Activated naive CD4-positive, alpha-beta T cell treated with anti-CD3 and anti-CD28 coated beads, Interleukin-2, amount 10 ng/mL, durations not matched to agents 7 days and 5 days (primary cell): ENCODE measurements around the gene MBTPS2.
A peak's percentile ranks its signal among the peaks of the same experiment; 100 is the strongest.

Experiments used
- CTCF ChIA-PET: fragments of 350-600 bp; sonication (Branson Sonifier 250); formaldehyde crosslinking; loops from one replicate; lab custom pipeline; 2021; ENCODE audit warnings: antibody characterized with exemption; lab: Charles Lee
- DNase-seq: peaks from one replicate; pipeline ENCODE4 v3.0.0-alpha.2; 2020
- H3K27ac Mint-ChIP-seq: one replicate; pipeline ENCODE4 v1.8.0; 2021; ENCODE audit warnings: mild to moderate bottlenecking, moderate library complexity, mixed read lengths
- H3K27me3 Mint-ChIP-seq: one replicate; pipeline ENCODE4 v1.8.0; 2021; ENCODE audit warnings: mild to moderate bottlenecking, mixed read lengths
- H3K36me3 Mint-ChIP-seq: one replicate; pipeline ENCODE4 v1.8.0; 2021; ENCODE audit warnings: mixed read lengths
- H3K4me1 Mint-ChIP-seq: one replicate; pipeline ENCODE4 v1.8.0; 2021; ENCODE audit warnings: mixed read lengths
- H3K4me3 Mint-ChIP-seq: one replicate; pipeline ENCODE4 v1.8.0; 2021; ENCODE audit warnings: mild to moderate bottlenecking, moderate library complexity, mixed read lengths
- H3K9me3 Mint-ChIP-seq: one replicate; pipeline ENCODE4 v1.8.0; 2021; ENCODE audit warnings: mixed read lengths

The MBTPS2 gene

DNA sequence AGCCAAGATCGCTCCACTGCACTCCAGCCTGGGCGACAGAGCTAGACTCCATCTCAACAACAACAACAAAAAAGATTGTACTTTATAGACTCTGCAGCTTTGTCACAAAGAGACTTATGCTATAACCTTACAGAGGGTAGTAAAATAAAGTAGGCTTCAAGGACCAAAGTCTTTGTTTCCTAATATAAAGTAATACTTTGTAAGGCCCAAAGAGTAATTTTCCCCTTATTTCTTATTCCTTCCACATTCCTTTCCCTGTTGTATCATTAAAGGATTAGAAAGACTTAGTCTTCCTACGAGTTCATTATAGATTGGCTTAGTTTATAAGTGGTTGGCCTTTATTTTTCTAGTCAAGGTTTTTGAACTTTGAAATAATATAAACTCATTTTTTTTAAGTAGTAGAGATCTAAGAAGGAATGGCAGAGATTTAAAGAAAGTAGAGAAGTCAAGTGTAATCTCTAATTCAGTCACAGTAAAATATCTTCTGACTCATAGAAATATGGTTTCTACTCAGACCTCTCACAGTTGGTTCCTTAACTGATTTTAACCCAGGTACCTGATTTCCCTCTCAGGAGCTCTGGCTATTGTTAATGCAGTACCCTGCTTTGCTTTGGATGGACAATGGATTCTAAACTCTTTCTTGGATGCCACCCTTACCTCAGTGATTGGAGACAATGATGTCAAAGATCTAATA, 42.6 kb downstream of the MBTPS2 start:
- Mint-ChIP-seq H3K36me3 (peaks cover 8% of the 10 kb centered on the region), H3K4me3 (no peak overlapping the region), H3K9me3 (no peaks in the 10 kb centered on the region), H3K4me1 (no peaks in the 10 kb centered on the region), H3K27me3 (no peaks in the 10 kb centered on the region), H3K27ac (no peak overlapping the region)
- CTCF ChIA-PET: no interaction called here
- no peak for DNase-seq

GRCh38 chrX:21883258-21883657, 43.8 kb downstream of the MBTPS2 start:
- Mint-ChIP-seq H3K4me3 (no peak overlapping the region), H3K27me3 (no peaks in the 10 kb centered on the region), H3K4me1 (no peaks in the 10 kb centered on the region), H3K9me3 (no peaks in the 10 kb centered on the region), H3K27ac (no peak overlapping the region), H3K36me3 (peaks cover 9% of the 10 kb centered on the region)
- CTCF ChIA-PET: interaction anchor here (0.5 kb wide), 1 partner anchor 11 kb away, joined by 3 read pairs; no protein-coding TSS in a partner anchor
- no peak for DNase-seq

GRCh38 chrX:21885568-21885967, 46.2 kb downstream of the MBTPS2 start:
- H3K4me1 Mint-ChIP-seq: no peaks in the 10 kb centered on the region
- H3K4me3 Mint-ChIP-seq: no peak overlapping the region
- peaks cover 5% of the 10 kb centered on the region for H3K36me3 Mint-ChIP-seq
- CTCF ChIA-PET: no interaction called here
- H3K27me3 Mint-ChIP-seq: no peaks in the 10 kb centered on the region
- no peak overlapping the region for H3K27ac Mint-ChIP-seq
- H3K9me3 Mint-ChIP-seq: no peaks in the 10 kb centered on the region
- DNase-seq: no peak

DNA sequence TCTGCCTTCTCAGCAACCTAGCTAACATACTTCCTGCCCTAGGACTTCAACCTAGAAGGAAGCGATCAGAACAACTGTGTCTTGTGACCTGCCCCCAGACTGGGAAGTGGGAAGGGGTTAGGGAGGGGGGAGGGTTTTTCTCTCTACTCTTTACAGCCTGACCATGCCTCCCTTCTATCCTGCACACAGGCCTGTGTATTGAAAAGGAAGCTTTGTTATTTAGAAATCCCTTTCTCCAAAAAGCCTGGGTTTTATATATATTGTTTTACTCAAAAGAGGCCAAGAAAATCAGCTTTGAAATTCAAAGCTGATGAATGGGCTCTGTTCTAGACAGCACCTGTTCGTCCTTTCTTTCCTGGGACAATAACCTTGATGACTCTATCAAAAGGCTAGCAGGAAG, 65.9 kb downstream of the MBTPS2 start:
- CTCF ChIA-PET: no interaction called here
- Mint-ChIP-seq H3K27me3 (no peaks in the 10 kb centered on the region), H3K4me1 (no peaks in the 10 kb centered on the region), H3K9me3 (no peaks in the 10 kb centered on the region), H3K27ac (no peak overlapping the region), H3K36me3 (no peaks in the 10 kb centered on the region), H3K4me3 (no peak overlapping the region)
- DNase-seq: no peak

DNA sequence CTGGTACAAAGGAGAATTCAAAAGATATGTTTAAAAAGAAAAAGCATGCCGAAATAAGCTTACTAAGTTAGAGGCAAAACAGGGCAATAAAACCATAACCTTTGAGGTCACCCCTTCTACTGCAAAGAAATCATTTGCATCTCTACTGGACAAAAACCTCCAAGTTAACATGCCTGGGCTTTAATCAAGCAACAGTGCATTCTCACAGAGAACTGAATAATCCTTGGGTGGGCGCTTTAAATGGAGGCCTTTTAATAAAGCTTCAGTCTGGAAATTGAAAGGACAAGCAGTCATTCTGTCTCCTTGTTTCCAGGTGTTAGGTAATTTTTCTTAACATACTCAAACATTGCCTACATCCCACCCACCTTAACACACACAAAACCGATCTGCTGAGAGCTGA, 66.5 kb downstream of the MBTPS2 start:
- CTCF ChIA-PET: no interaction called here
- Mint-ChIP-seq H3K27ac (no peak overlapping the region), H3K9me3 (no peaks in the 10 kb centered on the region), H3K4me1 (no peaks in the 10 kb centered on the region), H3K36me3 (no peaks in the 10 kb centered on the region), H3K4me3 (no peak overlapping the region), H3K27me3 (no peaks in the 10 kb centered on the region)
- DNase-seq: no peak

DNA sequence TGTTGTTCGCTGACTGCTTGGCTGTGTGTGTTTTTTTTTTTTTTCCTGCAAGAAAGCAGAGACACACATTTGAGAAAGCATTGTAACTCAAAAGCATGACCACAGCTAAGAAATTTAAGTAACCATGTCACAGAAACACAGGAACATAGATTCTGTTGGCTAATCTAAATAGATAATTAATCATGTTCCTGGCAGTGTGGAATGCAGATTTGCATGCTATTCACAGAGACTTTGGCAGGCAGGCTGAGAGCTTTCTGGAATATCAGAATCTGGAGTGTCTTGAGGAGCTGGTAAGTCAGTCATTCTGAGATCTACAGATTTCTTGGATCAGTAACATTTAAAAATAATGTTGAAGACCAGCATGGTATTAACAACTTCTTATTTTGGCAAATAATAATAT, 67.8 kb downstream of the MBTPS2 start:
- CTCF ChIA-PET: no interaction called here
- H3K36me3 Mint-ChIP-seq: no peaks in the 10 kb centered on the region
- DNase-seq: no peak
- no peaks in the 10 kb centered on the region for H3K27me3 Mint-ChIP-seq
- no peaks in the 10 kb centered on the region for H3K9me3 Mint-ChIP-seq
- no peak overlapping the region for H3K27ac Mint-ChIP-seq
- no peaks in the 10 kb centered on the region for H3K4me1 Mint-ChIP-seq
- no peak overlapping the region for H3K4me3 Mint-ChIP-seq

DNA sequence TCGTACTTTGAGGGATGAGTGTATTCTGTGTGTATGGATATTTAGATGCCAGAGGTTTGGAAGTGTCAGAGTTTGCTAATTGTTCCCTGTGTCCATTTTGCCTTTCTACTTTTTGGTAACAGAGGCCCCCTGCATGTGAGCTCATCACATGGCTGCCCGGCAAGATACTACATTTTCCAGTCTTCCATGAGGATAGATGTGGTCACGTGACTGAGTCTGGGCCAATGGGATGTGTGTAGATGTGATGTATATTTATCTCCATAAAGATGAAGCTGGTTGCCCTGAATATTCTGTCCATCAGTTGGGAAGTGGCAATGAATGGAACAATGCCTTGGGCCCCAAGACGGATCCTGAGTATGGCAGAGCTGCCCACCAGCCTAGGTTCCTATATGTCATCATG, 72.1 kb downstream of the MBTPS2 start:
- no peak overlapping the region for H3K4me3 Mint-ChIP-seq
- no peaks in the 10 kb centered on the region for H3K4me1 Mint-ChIP-seq
- no peaks in the 10 kb centered on the region for H3K36me3 Mint-ChIP-seq
- no peaks in the 10 kb centered on the region for H3K27me3 Mint-ChIP-seq
- H3K27ac Mint-ChIP-seq: no peak overlapping the region
- CTCF ChIA-PET: no interaction called here
- no peak for DNase-seq
- no peaks in the 10 kb centered on the region for H3K9me3 Mint-ChIP-seq

GRCh38 chrX:21912220-21912619, 72.8 kb downstream of the MBTPS2 start:
- Mint-ChIP-seq H3K36me3 (no peaks in the 10 kb centered on the region), H3K27me3 (no peaks in the 10 kb centered on the region), H3K4me3 (no peak overlapping the region), H3K27ac (no peak overlapping the region), H3K4me1 (no peaks in the 10 kb centered on the region), H3K9me3 (no peaks in the 10 kb centered on the region)
- CTCF ChIA-PET: no interaction called here
- DNase-seq: no peak

DNA sequence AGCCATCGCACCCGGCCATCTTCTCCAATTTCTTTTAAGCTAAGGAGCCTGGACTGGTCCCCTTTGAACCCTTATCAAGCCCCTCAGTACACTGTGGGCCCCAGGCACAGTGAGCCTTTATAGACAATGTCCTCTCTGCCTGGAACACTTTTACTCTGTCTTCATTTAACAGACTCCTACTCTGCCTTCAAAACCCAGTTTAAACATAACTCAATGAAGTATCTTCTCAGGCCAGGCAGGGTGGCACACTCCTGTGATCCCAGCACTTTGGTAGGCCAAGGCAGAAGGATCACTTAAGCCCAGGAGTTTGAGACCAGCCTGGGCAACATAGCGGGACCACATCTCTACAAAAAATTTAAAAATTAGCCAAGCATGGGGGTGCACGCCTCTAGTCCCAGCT, 73.6 kb downstream of the MBTPS2 start:
- no peak for DNase-seq
- Mint-ChIP-seq H3K27ac (no peak overlapping the region), H3K36me3 (no peaks in the 10 kb centered on the region), H3K9me3 (no peaks in the 10 kb centered on the region), H3K4me3 (no peak overlapping the region), H3K4me1 (no peaks in the 10 kb centered on the region), H3K27me3 (no peaks in the 10 kb centered on the region)
- CTCF ChIA-PET: no interaction called here

GRCh38 chrX:21926116-21926515, 86.7 kb downstream of the MBTPS2 start:
- no peaks in the 10 kb centered on the region for H3K27me3 Mint-ChIP-seq
- CTCF ChIA-PET: no interaction called here
- H3K9me3 Mint-ChIP-seq: no peaks in the 10 kb centered on the region
- DNase-seq: no peak
- no peak overlapping the region for H3K4me3 Mint-ChIP-seq
- H3K36me3 Mint-ChIP-seq: peaks cover 10% of the 10 kb centered on the region
- H3K4me1 Mint-ChIP-seq: peaks cover 23% of the 10 kb centered on the region
- H3K27ac Mint-ChIP-seq: no peak overlapping the region

- Mint-ChIP-seq H3K4me3 (no peak overlapping the region), H3K36me3 (peaks cover 10% of the 10 kb centered on the region), H3K9me3 (no peaks in the 10 kb centered on the region), H3K27me3 (no peaks in the 10 kb centered on the region), H3K4me1 (peaks cover 23% of the 10 kb centered on the region), H3K27ac (peak overlapping the region; percentile 33)
- no peak for DNase-seq
- CTCF ChIA-PET: no interaction called here
Observed at GRCh38 chrX:21926527-21927278, 87.3 kb downstream of the MBTPS2 start.

GRCh38 chrX:21929209-21929608, 89.8 kb downstream of the MBTPS2 start:
- Mint-ChIP-seq H3K27ac (peak overlapping the region; percentile 6), H3K4me3 (no peak overlapping the region), H3K9me3 (no peaks in the 10 kb centered on the region), H3K4me1 (peaks cover 23% of the 10 kb centered on the region), H3K27me3 (no peaks in the 10 kb centered on the region), H3K36me3 (peaks cover 10% of the 10 kb centered on the region)
- DNase-seq: no peak
- CTCF ChIA-PET: no interaction called here

DNA sequence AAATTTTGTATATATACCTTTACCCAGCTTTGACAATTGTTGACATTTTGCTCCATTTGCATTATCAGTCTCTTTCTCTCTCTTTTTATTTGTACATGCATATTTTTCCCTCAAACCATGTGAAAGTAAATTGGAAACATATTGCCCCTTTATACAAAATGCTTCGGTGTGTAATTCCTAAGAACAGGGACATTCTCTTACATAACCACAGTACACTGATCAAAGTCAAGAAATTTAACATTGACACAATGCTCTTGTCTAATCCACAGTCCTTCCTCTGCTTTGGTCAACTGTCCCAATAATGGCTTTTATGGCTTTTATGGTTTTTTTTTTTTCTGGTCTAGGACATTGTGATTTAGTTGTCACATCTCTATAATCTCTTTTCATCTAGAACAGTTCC, 91.6 kb downstream of the MBTPS2 start:
- Mint-ChIP-seq H3K9me3 (no peaks in the 10 kb centered on the region), H3K27ac (no peak overlapping the region), H3K36me3 (peaks cover 10% of the 10 kb centered on the region), H3K4me1 (peaks cover 22% of the 10 kb centered on the region), H3K4me3 (no peak overlapping the region), H3K27me3 (no peaks in the 10 kb centered on the region)
- CTCF ChIA-PET: no interaction called here
- DNase-seq: no peak

DNA sequence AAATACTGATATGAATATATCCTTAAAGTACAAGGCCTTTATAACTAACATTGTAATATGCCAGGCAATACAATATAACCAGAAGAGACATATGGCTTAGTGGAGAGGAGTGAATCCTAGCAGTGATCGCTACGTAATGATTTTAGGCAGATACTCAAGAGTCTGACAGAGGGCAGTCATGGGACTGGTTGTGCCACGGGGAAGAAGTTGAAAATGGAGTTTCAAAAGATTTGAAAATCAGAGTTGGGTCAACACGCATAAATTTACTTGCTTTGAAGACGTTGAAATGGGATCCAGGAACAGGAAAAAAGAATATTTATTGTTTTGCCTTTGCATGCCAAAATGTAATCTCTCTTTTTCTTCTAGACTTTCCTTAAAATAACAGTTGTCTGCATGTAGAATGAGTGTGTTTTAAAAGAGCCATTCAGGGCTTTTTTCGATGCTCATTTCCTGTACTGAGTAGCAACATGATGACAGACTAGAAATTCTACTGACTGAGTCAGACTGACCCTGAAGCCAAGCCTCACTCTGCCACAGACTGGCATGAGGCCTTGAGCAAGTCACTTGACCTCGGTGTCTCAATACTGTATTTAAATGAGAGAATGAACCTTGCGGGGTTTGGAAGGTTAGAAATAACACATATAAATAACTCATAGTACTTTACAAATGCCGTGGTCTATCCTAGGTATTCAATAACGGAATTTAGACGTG, 93.0 kb downstream of the MBTPS2 start:
- Mint-ChIP-seq H3K4me3 (no peak overlapping the region), H3K9me3 (no peaks in the 10 kb centered on the region), H3K4me1 (peaks cover 15% of the 10 kb centered on the region), H3K27ac (no peak overlapping the region), H3K27me3 (no peaks in the 10 kb centered on the region), H3K36me3 (peaks cover 10% of the 10 kb centered on the region)
- DNase-seq: no peak
- CTCF ChIA-PET: no interaction called here

DNA sequence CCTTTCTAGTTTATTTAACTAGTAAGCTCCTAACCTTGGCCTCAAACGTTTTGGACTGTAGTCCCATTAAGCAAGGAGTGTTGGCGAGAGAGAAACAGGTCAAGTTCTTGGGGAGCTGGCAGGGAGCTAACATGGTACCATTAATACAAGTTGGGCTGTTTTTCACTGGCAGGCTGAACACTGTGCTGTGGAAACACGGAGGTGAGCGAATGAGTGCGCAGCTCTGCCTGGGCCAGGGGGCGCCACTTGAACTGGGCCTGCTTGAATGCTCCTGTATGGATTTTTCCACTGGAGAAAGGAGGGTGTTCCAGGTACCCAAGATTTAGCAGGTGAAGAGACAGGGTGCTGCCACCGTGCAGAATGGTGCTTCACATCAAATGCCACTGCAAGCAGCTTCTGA, 93.7 kb downstream of the MBTPS2 start:
- no peaks in the 10 kb centered on the region for H3K9me3 Mint-ChIP-seq
- no peak overlapping the region for H3K4me3 Mint-ChIP-seq
- H3K4me1 Mint-ChIP-seq: peaks cover 15% of the 10 kb centered on the region
- no peak for DNase-seq
- CTCF ChIA-PET: no interaction called here
- no peaks in the 10 kb centered on the region for H3K27me3 Mint-ChIP-seq
- peaks cover 10% of the 10 kb centered on the region for H3K36me3 Mint-ChIP-seq
- H3K27ac Mint-ChIP-seq: no peak overlapping the region
